ENCODE measurements around the gene RBM28.

The RBM28 gene

DNA sequence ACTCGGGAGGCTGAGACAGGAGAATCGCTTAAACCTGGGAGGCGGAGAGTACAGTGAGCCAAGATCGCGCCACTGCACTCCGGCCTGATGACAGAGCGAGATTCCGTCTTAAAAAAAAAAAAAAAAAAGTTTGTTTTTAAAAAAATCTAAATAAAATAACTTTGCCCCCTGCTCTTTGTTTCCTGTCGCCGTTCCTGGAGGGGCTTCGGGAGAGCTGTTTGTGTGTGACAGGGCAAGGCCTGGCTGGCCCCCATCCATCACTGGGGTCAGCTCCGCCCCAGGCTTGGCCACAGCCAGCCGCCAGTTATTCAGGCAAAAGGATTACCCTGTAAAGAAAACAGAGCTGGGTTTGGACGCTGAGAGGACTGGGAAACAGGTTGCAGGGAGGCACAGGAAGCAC lies 86.2 kb downstream of the RBM28 start:
- no peak for DNase-seq

DNA sequence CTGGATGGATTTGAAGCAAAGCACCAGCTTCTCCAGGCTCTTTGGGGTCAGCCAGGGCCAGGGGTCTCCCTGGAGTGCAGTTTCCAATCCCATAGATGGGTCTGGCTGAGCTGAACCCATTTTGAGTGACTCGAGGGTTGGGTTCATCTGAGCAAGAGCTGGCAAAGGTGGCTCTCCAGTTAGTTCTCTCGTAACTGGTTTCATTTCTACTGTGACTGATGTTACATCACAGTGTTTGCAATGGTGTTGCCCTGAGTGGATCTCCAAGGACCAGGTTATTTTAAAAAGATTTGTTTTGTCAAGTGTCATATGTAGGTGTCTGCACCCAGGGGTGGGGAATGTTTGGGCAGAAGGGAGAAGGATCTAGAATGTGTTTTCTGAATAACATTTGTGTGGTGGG lies 88.4 kb downstream of the RBM28 start:
- no peak for DNase-seq

DNA sequence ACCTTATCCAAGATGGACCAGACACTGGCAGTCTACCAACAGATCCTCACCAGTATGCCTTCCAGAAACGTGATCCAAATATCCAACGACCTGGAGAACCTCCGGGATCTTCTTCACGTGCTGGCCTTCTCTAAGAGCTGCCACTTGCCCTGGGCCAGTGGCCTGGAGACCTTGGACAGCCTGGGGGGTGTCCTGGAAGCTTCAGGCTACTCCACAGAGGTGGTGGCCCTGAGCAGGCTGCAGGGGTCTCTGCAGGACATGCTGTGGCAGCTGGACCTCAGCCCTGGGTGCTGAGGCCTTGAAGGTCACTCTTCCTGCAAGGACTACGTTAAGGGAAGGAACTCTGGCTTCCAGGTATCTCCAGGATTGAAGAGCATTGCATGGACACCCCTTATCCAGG lies 89.2 kb downstream of the RBM28 start:
- no peak for DNase-seq

DNA sequence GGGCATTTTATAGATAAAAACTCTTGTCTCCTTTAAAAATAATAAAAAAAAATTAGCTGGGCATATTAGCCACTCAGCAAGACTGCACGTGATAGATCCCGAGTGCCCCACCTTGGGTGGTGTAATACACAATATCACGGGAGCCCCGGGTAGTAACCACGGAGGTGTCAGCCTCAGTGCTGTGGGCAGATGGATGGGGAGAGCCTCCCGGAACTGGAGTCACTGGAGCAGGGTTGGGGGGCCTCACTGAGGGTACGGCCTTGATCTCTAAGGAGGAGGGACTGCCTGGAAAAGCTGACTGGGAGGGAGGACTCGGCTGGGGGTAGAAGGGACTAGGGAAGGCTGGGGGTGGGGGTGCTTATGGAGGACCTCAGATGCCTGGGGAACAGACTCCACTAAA lies 90.0 kb downstream of the RBM28 start:
- no peak for DNase-seq

DNA sequence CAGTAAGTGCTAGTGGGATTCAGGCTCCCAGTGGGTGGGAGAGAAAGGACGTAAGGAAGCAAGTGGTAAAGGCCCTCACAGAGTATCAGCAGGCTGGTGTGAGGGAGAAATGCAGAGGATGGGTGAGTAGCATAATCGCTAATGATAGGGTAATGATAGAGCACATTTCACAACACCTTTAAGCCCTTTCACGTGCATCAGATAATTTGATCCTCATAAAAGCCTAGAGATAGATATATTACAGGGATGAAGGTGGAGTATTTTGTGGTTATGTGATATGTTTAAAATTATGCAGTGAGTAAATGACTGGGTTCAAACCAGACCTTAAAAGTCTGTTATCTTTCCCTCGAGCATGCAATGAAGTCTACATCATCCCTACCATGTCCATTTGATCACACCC lies 92.4 kb downstream of the RBM28 start:
- no peak for DNase-seq

Data from CD4-positive, alpha-beta T cell treated with Interleukin-15 for 1 hour (primary cell).